Measurements from ENCODE around the gene NKD2.

The NKD2 gene

GRCh38 chr5:1029282-1029944 lies 20.8 kb downstream of the NKD2 start:
- H3K27me3 ChIP-seq (ENCODE audit: insufficient read depth, low read depth, severe bottlenecking): no peaks in the 10 kb centered on the region
- H3K9me3 ChIP-seq (ENCODE audit: severe bottlenecking): no peaks in the 10 kb centered on the region
- H3K27ac ChIP-seq: no peak overlapping the region
- no peak for DNase-seq
- no peak for TF ChIP-seq CTCF (IDR thresholded peaks at IDR 0.05; ENCODE audit: low read depth, low read length)
- H3K4me3 ChIP-seq (ENCODE audit: low read depth, low read length): no peak overlapping the region
- H3K36me3 ChIP-seq: no peaks in the 10 kb centered on the region

DNA sequence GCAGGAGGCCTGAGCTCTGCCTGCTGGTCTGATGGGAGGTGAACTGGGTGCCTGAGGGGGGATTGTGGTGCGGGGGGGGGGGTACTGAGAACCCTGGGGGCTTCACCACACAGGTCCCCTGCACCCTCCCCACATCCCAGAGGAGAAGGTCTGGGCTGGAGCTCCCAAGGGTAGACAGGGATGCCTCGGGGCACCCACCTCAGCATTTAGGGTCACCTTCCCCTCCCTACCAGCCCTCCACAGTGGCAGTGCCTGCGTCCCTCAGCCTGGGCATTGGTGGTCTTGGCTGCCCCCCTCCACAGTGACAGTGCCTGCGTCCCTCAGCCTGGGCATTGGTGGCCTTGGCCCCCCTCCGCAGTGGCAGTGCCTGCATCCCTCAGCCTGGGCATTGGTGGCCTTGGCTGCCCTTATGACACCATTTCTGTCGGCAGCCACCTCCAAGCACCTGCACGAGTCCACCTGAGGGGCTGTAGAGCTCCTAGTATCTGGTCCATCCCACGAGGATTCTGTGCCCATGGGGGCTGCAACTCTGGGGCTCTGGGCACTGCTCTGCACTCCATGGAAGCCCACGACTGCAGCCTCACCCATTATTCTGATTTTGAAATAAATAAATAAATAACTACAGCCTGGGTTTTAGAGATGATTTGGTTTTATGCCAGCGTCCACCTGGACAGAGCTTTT lies 21.5 kb downstream of the NKD2 start:
- no peaks in the 10 kb centered on the region for H3K9me3 ChIP-seq (ENCODE audit: severe bottlenecking)
- no peak for DNase-seq
- TF ChIP-seq CTCF (IDR thresholded peaks at IDR 0.05; ENCODE audit: low read depth, low read length): no peak
- H3K4me3 ChIP-seq (ENCODE audit: low read depth, low read length): no peak overlapping the region
- no peaks in the 10 kb centered on the region for H3K36me3 ChIP-seq
- no peak overlapping the region for H3K27ac ChIP-seq
- H3K27me3 ChIP-seq (ENCODE audit: insufficient read depth, low read depth, severe bottlenecking): no peaks in the 10 kb centered on the region

DNA sequence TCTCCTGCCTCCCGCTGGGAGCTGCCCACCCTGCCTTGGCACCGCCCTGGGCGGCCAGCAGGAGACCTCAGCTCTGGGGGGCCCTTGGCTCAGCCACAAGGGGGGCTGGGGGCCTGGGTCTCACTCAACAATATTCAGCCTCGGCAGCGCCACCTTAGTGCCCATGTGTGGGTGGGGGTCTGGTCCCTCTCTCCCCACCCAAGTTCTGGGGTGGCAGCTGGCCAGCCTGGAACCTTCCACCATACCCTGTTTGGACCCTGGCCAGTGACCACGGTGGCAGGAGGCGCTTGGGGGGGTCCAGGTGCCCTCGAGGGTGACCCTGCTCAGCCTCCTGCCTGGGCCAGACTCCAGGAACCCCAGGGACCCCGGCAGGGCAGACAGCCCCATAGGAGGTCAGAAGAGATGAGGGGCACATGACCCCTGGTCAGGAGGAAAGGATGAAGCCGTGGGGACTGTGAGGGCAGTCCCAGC lies 22.2 kb downstream of the NKD2 start:
- Histone ChIP-seq H3K27ac (no peak overlapping the region), H3K4me3 (ENCODE audit: low read depth, low read length) (no peak overlapping the region), H3K27me3 (ENCODE audit: insufficient read depth, low read depth, severe bottlenecking) (no peaks in the 10 kb centered on the region), H3K36me3 (no peaks in the 10 kb centered on the region), H3K9me3 (ENCODE audit: severe bottlenecking) (no peaks in the 10 kb centered on the region)
- DNase-seq: no peak
- no peak for TF ChIP-seq CTCF (IDR thresholded peaks at IDR 0.05; ENCODE audit: low read depth, low read length)

DNA sequence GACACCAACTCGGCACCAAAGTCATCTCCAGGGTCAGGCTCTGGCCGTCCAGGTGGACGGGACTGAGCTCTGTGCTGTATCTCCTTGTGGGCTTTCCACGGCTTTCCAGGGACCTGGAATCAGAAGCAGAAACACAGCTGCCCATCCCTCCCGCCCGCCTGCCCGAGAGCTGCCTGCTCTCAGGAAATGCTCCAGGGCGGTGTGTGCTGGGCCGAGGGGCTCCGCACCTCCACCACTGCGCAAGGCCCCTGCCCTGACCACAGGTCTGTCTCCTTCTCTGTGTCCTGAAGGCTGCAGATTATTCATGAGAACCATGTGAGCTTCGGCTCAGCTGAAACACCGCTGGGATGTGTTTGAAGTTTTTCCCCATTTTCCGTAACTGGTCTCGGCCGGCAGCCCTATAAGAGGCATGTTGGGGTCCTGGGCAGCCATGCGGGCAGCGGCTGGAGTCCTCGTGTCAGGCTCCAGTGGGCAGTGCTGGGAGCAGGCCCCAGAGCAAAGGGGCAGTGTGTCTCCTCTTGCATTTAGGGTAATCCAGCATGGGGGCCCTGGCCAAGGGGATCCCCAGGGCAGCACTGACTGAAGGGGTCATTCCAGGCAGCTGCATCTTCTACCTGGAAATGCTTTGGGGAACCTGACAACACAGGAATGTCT lies 22.8 kb downstream of the NKD2 start:
- Histone ChIP-seq H3K27ac (no peak overlapping the region), H3K36me3 (no peaks in the 10 kb centered on the region), H3K9me3 (ENCODE audit: severe bottlenecking) (no peaks in the 10 kb centered on the region), H3K4me3 (ENCODE audit: low read depth, low read length) (no peak overlapping the region), H3K27me3 (ENCODE audit: insufficient read depth, low read depth, severe bottlenecking) (no peaks in the 10 kb centered on the region)
- TF ChIP-seq CTCF (IDR thresholded peaks at IDR 0.05; ENCODE audit: low read depth, low read length): no peak
- no peak for DNase-seq

GRCh38 chr5:1032011-1032410 lies 23.4 kb downstream of the NKD2 start:
- Histone ChIP-seq H3K27me3 (ENCODE audit: insufficient read depth, low read depth, severe bottlenecking) (no peaks in the 10 kb centered on the region), H3K9me3 (ENCODE audit: severe bottlenecking) (no peaks in the 10 kb centered on the region)
- no peak for DNase-seq

More at GRCh38 chr5:1032011-1032410, 23.4 kb downstream of the NKD2 start:
- no peak overlapping the region for H3K27ac ChIP-seq
- H3K4me3 ChIP-seq (ENCODE audit: low read depth, low read length): no peak overlapping the region
- no peaks in the 10 kb centered on the region for H3K36me3 ChIP-seq
- no peak for TF ChIP-seq CTCF (IDR thresholded peaks at IDR 0.05; ENCODE audit: low read depth, low read length)

Data from WERI-Rb-1 (cell line).